Mucosa of rectum (tissue), 2 donors: ENCODE measurements around the gene USHBP1.

Experiments used
- H3K27ac ChIP-seq, 2 donors: one replicate each; pipeline ENCODE4 v1.7.0; 2013; ENCODE audit warnings: inconsistent platforms in 2 of 2, low read depth in 2 of 2, low read length in 2 of 2
- H3K27me3 ChIP-seq, 2 donors: one replicate each; pipeline ENCODE4 v1.7.0; 2013; ENCODE audit warnings: low read length in 2 of 2; ENCODE audit not compliant: control insufficient read depth in 2 of 2, insufficient read depth in 2 of 2
- H3K36me3 ChIP-seq, 2 donors: one replicate each; pipeline ENCODE4 v1.7.0; 2013; ENCODE audit warnings: low read length in 2 of 2; ENCODE audit not compliant: control insufficient read depth in 2 of 2, insufficient read depth in 2 of 2
- H3K4me1 ChIP-seq, 2 donors: one replicate each; pipeline ENCODE4 v1.7.0; 2013; ENCODE audit warnings: low read length in 2 of 2, mild to moderate bottlenecking in 1 of 2; ENCODE audit not compliant: control insufficient read depth in 2 of 2, insufficient read depth in 2 of 2
- H3K4me3 ChIP-seq, 2 donors: one replicate each; pipeline ENCODE4 v1.7.0; 2013; ENCODE audit warnings: low read length in 2 of 2
- H3K9ac ChIP-seq, 2 donors: one replicate each; pipeline ENCODE4 v1.7.0; 2013; ENCODE audit warnings: low read length in 2 of 2, low read depth in 1 of 2, mild to moderate bottlenecking in 1 of 2
- H3K9me3 ChIP-seq, 2 donors: one replicate each; pipeline ENCODE4 v1.7.0; 2013; ENCODE audit warnings: low read length in 2 of 2; ENCODE audit not compliant: control insufficient read depth in 2 of 2
- donor health status: healthy.
- donor health status: Normal muscosa, but diverticular disease.

The USHBP1 gene

GRCh38 chr19:17305517-17306284 is 41.2 kb upstream of the USHBP1 start, which contains the start of gene MRPL34:
Gene MRPL34 (plus strand): TSS chr19:17305872. CDS start chr19:17305893, 21 bp downstream.
- Histone ChIP-seq H3K4me1 (peaks cover 39 to 45% of the 10 kb centered on the region in 2 donors), H3K36me3 (no peaks in the 10 kb centered on the region), H3K9ac (peak within 1 kb of the TSS; percentile 79 to 94), H3K4me3 (peak within 1 kb of the TSS; percentile 89 to 90), H3K27ac (peak within 1 kb of the TSS; percentile 96 to 98), H3K27me3 (no peaks in the 10 kb centered on the region), H3K9me3 (no peaks in the 10 kb centered on the region)

DNA sequence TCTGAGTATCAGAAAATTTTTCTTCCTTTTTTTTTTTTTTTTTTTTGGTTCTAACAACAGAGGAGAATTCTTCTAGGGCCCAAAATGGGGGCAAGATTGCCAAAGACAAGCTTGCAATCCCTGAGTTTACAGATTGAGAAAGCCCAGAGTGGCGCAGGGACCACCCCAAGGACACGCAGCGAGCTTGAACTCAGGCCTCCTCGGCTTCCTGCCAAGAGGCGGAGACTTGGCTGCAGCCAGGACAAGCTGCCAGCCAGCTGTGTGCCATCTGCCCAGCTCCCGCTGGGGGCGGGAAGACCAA is 40.6 kb upstream of the USHBP1 start:
- peak overlapping the region; percentile 24 to 94 for H3K9ac ChIP-seq
- H3K4me3 ChIP-seq, result peak overlapping the region; percentile 89 to 90
- H3K27ac ChIP-seq, result peak overlapping the region; percentile 96 to 98
- peaks cover 34 to 39% of the 10 kb centered on the region in 2 donors for H3K4me1 ChIP-seq
- H3K27me3 ChIP-seq, result no peaks in the 10 kb centered on the region
- no peaks in the 10 kb centered on the region for H3K9me3 ChIP-seq
- no peaks in the 10 kb centered on the region for H3K36me3 ChIP-seq

GRCh38 chr19:17304386-17305215 is 40.1 kb upstream of the USHBP1 start:
- H3K36me3 ChIP-seq, result no peaks in the 10 kb centered on the region
- H3K4me1 ChIP-seq, result peaks cover 29 to 34% of the 10 kb centered on the region in 2 donors
- no peaks in the 10 kb centered on the region for H3K27me3 ChIP-seq
- no peaks in the 10 kb centered on the region for H3K9me3 ChIP-seq
- H3K27ac ChIP-seq, result peak overlapping the region; percentile 96 to 98
- peak overlapping the region; percentile 89 to 90 for H3K4me3 ChIP-seq
- peak overlapping the region; percentile 24 to 94 for H3K9ac ChIP-seq

GRCh38 chr19:17303940-17304267 is 39.4 kb upstream of the USHBP1 start:
- Histone ChIP-seq H3K27me3 (no peaks in the 10 kb centered on the region), H3K27ac (no peak overlapping the region), H3K9me3 (no peaks in the 10 kb centered on the region), H3K36me3 (no peaks in the 10 kb centered on the region), H3K9ac (no peak overlapping the region), H3K4me3 (no peak overlapping the region), H3K4me1 (peaks cover 29 to 34% of the 10 kb centered on the region in 2 donors)

DNA sequence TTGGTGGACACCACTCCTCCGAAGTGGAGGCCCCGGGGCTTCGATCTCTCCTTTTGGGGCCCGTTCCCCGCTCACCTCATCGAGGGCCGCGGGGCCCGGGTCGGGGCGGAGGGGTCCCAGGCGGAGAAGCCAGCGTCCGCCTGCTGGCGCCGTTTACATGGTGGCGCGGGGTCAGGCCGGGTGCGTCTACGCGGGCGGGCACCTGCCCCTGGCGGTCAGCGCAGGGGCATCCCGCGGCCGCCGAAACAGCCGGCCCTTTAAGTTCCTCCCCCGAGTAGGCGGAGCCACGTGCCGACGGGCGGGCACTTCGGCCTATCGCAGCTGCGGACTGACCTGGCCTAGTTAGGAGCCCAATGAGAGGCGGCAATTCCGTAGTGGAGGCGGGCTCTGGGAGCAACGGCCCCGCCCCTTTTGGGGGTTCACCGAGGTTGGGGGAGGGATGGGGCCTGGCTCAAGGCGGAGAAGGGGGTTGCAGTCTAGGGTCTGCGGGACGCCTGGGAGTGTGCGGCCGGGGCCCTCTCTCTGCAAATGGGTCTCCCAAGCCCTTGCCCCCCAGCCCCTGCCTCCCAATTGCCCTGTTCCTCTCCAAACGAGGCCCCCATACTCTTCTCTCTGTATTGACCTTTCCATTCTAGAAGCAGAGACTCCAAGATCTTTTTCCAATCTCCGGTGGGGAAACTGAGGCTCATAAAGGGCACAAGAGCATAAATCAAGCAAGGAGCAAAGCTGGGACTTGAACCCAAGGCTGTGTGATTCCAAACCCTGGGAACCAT is 38.8 kb upstream of the USHBP1 start, which contains the start of gene ABHD8:
Gene ABHD8, minus strand, starts transcription at position 259 of the 773 bp plus-strand sequence. CDS start 1,809 bp downstream, outside the sequence.
- H3K4me1 ChIP-seq, result peaks cover 29 to 34% of the 10 kb centered on the region in 2 donors
- no peaks in the 10 kb centered on the region for H3K9me3 ChIP-seq
- no peaks in the 10 kb centered on the region for H3K27me3 ChIP-seq
- H3K36me3 ChIP-seq, result no peaks in the 10 kb centered on the region
- peak within 1 kb of the TSS; percentile 52 to 72 for H3K9ac ChIP-seq
- peak within 1 kb of the TSS; percentile 18 to 48 for H3K27ac ChIP-seq
- H3K4me3 ChIP-seq, result peak within 1 kb of the TSS; percentile 65 to 67

GRCh38 chr19:17302391-17303166 is 38.0 kb upstream of the USHBP1 start:
- Histone ChIP-seq H3K27ac (peak overlapping the region; percentile 18 to 48), H3K9me3 (no peaks in the 10 kb centered on the region), H3K36me3 (peaks cover 0 to 3% of the 10 kb centered on the region in 2 donors), H3K9ac (peak overlapping the region; percentile 52 to 72), H3K4me1 (peaks cover 28 to 31% of the 10 kb centered on the region in 2 donors), H3K4me3 (peak overlapping the region; percentile 65 to 67), H3K27me3 (no peaks in the 10 kb centered on the region)

DNA sequence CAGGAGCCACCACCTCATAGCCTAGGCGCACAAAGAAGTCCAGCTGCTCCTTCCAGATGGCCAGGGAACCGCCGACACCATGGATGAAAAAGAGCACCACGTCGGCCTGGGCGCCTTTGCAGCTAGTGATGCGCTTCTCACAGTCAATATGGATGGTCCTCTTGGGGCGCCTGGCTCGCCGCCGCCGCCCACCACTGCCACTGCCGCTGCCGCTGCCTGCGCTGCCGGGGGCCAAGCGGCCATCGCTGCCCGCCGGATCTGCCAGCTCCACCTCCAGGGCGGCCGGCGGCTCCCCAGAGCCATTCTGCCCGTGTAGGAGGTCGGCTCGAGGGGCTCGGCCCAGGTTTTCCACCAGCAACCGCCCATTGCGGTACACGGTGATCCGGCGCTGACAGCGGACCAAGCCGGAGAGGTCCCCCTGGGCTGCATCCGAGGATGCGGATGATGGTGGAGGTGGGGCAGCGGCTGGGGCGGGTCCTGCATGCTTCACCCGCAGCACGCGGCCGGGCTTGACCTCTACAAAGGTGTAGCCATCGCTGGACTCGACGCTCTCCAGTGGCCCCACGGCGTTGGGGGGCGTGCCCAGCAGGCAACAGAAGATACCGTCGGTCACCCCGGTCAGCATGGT is 36.6 kb upstream of the USHBP1 start:
- no peaks in the 10 kb centered on the region for H3K9me3 ChIP-seq
- no peak overlapping the region for H3K27ac ChIP-seq
- H3K4me1 ChIP-seq, result peaks cover 20 to 25% of the 10 kb centered on the region in 2 donors
- no peaks in the 10 kb centered on the region for H3K27me3 ChIP-seq
- peaks cover 0 to 3% of the 10 kb centered on the region in 2 donors for H3K36me3 ChIP-seq
- no peak overlapping the region for H3K4me3 ChIP-seq
- H3K9ac ChIP-seq, result no peak overlapping the region

DNA sequence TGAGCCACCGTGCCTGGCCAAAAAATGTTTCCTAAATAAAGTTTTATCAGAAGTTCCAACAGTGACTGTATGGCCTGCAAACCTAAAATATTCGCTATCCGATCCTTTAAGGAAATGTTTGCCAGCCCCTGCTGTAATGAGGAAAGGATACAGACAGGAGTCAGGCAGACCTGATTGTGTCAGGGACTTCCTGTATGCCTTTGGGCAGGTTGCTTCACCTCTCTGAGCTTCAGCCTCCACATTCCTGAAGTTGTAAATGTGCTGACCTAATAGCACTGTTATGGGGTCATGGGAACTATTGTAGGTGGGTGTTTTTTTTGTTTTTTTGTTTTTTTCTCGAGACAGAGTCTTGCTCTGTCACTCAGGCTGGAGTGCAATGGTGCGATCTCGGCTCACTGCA is 32.4 kb upstream of the USHBP1 start:
- no peaks in the 10 kb centered on the region for H3K27me3 ChIP-seq
- H3K4me3 ChIP-seq, result no peak overlapping the region
- H3K36me3 ChIP-seq, result peaks cover 0 to 3% of the 10 kb centered on the region in 2 donors
- H3K9ac ChIP-seq, result no peak overlapping the region
- no peak overlapping the region for H3K27ac ChIP-seq
- peaks cover 2 to 4% of the 10 kb centered on the region in 2 donors for H3K4me1 ChIP-seq
- no peaks in the 10 kb centered on the region for H3K9me3 ChIP-seq

DNA sequence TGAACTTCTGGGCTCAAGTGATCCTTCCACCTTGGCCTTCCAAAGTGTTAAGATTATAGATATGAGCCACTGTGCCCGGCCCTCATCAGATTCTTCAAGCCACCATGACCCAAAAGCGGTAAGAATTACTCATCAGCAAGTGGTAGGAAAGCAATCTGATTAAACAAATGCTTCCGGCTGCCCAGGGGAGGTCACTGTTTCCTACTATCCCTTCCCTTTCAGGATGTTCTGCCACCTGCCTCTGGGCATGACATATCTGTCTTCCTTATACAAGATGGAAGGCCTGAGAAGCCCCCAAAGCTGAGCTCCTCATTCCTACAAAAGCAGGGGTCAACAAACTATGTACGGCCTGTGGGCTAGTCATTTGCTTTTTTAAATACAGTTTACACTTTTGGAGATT is 31.7 kb upstream of the USHBP1 start:
- Histone ChIP-seq H3K27ac (no peak overlapping the region), H3K9me3 (no peaks in the 10 kb centered on the region), H3K4me1 (peaks cover 4% of the 10 kb centered on the region in 2 donors), H3K27me3 (no peaks in the 10 kb centered on the region), H3K4me3 (no peak overlapping the region), H3K36me3 (peaks cover 0 to 3% of the 10 kb centered on the region in 2 donors), H3K9ac (no peak overlapping the region)
